ENCODE measurements around the gene BLOC1S4. TPM values are rescaled to one million over a fixed set of nuclear protein-coding genes. Genes with fewer than 3 reads are reported as not detected.

Gene BLOC1S4
- total RNA-seq, 2 donors from 2014 or later, result 14.4 to 16.4 TPM

GRCh38 chr4:6742989-6743388 lies 27.0 kb downstream of the BLOC1S4 start:
- no peak for DNase-seq
- Histone ChIP-seq H3K9ac (ENCODE audit: low read depth in 2 of 2, low read length in 2 of 2) (no peak overlapping the region), H3K27me3 (no peaks in the 10 kb centered on the region), H3K9me3 (no peaks in the 10 kb centered on the region), H3K4me1 (peaks cover 3% of the 10 kb centered on the region), H3K36me3 (no peaks in the 10 kb centered on the region), H3K4me3 (no peak overlapping the region), H3K27ac (no peak overlapping the region)
- no peak for TF ChIP-seq CTCF (IDR thresholded peaks at IDR 0.05)
- intact Hi-C loops (cut with DNase I), result no loop called here

- H3K9ac ChIP-seq (ENCODE audit: low read depth in 2 of 2, low read length in 2 of 2), result peak overlapping the region in 1 of 2 donors; percentile 76
- no peak for TF ChIP-seq CTCF (IDR thresholded peaks at IDR 0.05)
- peaks cover 24% of the 10 kb centered on the region for H3K4me1 ChIP-seq
- DNase-seq, result peak; percentile 83
- intact Hi-C loops (cut with DNase I), result no loop called here
- no peaks in the 10 kb centered on the region for H3K27me3 ChIP-seq
- H3K4me3 ChIP-seq, result no peak overlapping the region
- H3K36me3 ChIP-seq, result no peaks in the 10 kb centered on the region
- peak overlapping the region; percentile 78 for H3K27ac ChIP-seq
- no peaks in the 10 kb centered on the region for H3K9me3 ChIP-seq
These were observed 30.8 kb downstream of the BLOC1S4 start for GRCh38 chr4:6746721-6747293.

- Histone ChIP-seq H3K27ac (peak overlapping the region; percentile 78), H3K27me3 (no peaks in the 10 kb centered on the region), H3K9ac (ENCODE audit: low read depth in 2 of 2, low read length in 2 of 2) (peak overlapping the region; percentile 56 to 76), H3K36me3 (no peaks in the 10 kb centered on the region), H3K4me3 (no peak overlapping the region), H3K4me1 (peaks cover 24% of the 10 kb centered on the region), H3K9me3 (no peaks in the 10 kb centered on the region)
- peak; percentile 88 for DNase-seq
- intact Hi-C loops (cut with DNase I), result no loop called here
- TF ChIP-seq CTCF (IDR thresholded peaks at IDR 0.05), result no peak
These were observed 31.5 kb downstream of the BLOC1S4 start for GRCh38 chr4:6747294-6748051.

- intact Hi-C loops (cut with DNase I), result no loop called here
- peaks cover 31% of the 10 kb centered on the region for H3K4me1 ChIP-seq
- H3K9ac ChIP-seq (ENCODE audit: low read depth in 2 of 2, low read length in 2 of 2), result peak overlapping the region; percentile 56 to 76
- TF ChIP-seq CTCF (IDR thresholded peaks at IDR 0.05), result no peak
- no peaks in the 10 kb centered on the region for H3K36me3 ChIP-seq
- peak overlapping the region; percentile 78 for H3K27ac ChIP-seq
- no peaks in the 10 kb centered on the region for H3K27me3 ChIP-seq
- DNase-seq, result no peak
- no peak overlapping the region for H3K4me3 ChIP-seq
- no peaks in the 10 kb centered on the region for H3K9me3 ChIP-seq
These were observed 32.3 kb downstream of the BLOC1S4 start for GRCh38 chr4:6748286-6748685.

GRCh38 chr4:6749340-6750171 lies 33.6 kb downstream of the BLOC1S4 start:
- Histone ChIP-seq H3K36me3 (no peaks in the 10 kb centered on the region), H3K4me3 (no peak overlapping the region), H3K27ac (peak overlapping the region; percentile 78), H3K27me3 (no peaks in the 10 kb centered on the region), H3K9ac (ENCODE audit: low read depth in 2 of 2, low read length in 2 of 2) (peak overlapping the region; percentile 58 to 78), H3K9me3 (no peaks in the 10 kb centered on the region), H3K4me1 (peaks cover 35% of the 10 kb centered on the region)
- no peak for TF ChIP-seq CTCF (IDR thresholded peaks at IDR 0.05)
- peak; percentile 94 for DNase-seq
- intact Hi-C loops (cut with DNase I), result no loop called here
